Psoas muscle (tissue), 8 donors: ENCODE results near the gene DBH. TPM values are rescaled to one million over a fixed set of nuclear protein-coding genes. Genes with fewer than 3 reads are reported as not detected.

Experiments
- ATAC-seq, 4 donors: fragments of 200-7000 bp; cut with Tn5 transposase; one replicate each; pipeline ENCODE4 v1.9.1; 2020; ENCODE audit warnings: moderate library complexity in 3 of 4, mild to moderate bottlenecking in 2 of 4
- DNase-seq, 2 donors: peaks; one replicate each; pipeline ENCODE4 v3.0.0-alpha.2; 2020
- H3K27ac ChIP-seq: fragments of 200-600 bp; one replicate; pipeline ENCODE4 v1.8.0; 2022
- H3K27me3 ChIP-seq, 3 donors: fragments of 200-600 bp in 1 of 3; one replicate each; pipeline versions ENCODE4 v1.6.1 to v1.8.0; 2013 to 2022; ENCODE audit warnings: low read length in 2 of 3, mild to moderate bottlenecking in 2 of 3, moderate library complexity in 1 of 3; ENCODE audit not compliant: insufficient read depth in 3 of 3
- H3K36me3 ChIP-seq, 2 donors: fragments of 200-600 bp in 1 of 2; one replicate each; pipeline versions ENCODE4 v1.6.1 to v1.8.0; 2013 to 2022; ENCODE audit warnings: low read depth in 1 of 2, mild to moderate bottlenecking in 1 of 2, moderate library complexity in 1 of 2; ENCODE audit not compliant: insufficient read depth in 1 of 2
- H3K4me1 ChIP-seq: fragments of 200-600 bp; one replicate; pipeline ENCODE4 v1.8.0; 2022
- H3K4me3 ChIP-seq: fragments of 200-600 bp; one replicate; pipeline ENCODE4 v1.8.0; 2022; ENCODE audit warnings: mild to moderate bottlenecking
- H3K9me3 ChIP-seq: fragments of 200-600 bp; one replicate; pipeline ENCODE4 v1.8.0; 2022
- whole genome bisulfite sequencing, 3 donors: extraction: QIAGEN DNeasy Blood & Tissue Kit; methylation state at CpG; one replicate each; pipeline versions ENCODE4 v1.1.6 to v1.1.7; 2013; 5-methylcytosine and 5-hydroxymethylcytosine counted together
- intact Hi-C, 2 donors: fragments of 100-400 bp; cut with DNase I; formaldehyde crosslinking; loops; one replicate each; pipeline versions ENCODE4 v1.11.0 to v1.14.2; 2022
- polyA plus RNA-seq, 3 donors: library from polyadenylated mRNA; stranded (reverse); fragments of 200-250 nt; gene quantifications; one replicate each; pipeline ENCODE4 v1.2.3, GENCODE V29; 2013
- total RNA-seq, 4 donors: library from RNA; stranded (reverse); fragmentation: NEBNext Ultra II Directional in 2 of 4; extraction: Animal tissue kit (Norgen Biotek cat#: 25700) in 2 of 4; gene quantifications; one replicate each; pipeline versions ENCODE4 v1.2.1 to v1.2.4, GENCODE V29; 2021 to 2023
- TF ChIP-seq, protein P1 (sequence below): fragments of 200-600 bp; IDR thresholded peaks from one replicate; pipeline ENCODE4 v1.8.0; 2022; ENCODE audit warnings: antibody characterized with exemption
- donor health status: healthy with polysubstance abuse.
- donor health status: DM: no; HTN: no; CAD: no; lungs with moderate emphysema.
- donor health status: Bipolar disorder and iron deficiency.
- donor health status: healthy.
- donor health status: DM: yes; HTN: yes; CAD: no.
- donor health status: DM: no; HTN: no; CAD: no.
- donor health status: DM: no; HTN: no; CAD: no.
- donor health status: DM: yes; HTN: yes; CAD: no.

The DBH gene
- total and polyA plus RNA-seq, 7 donors: 0.01 to 0.30 (median 0.05) TPM; not detected in 3

DNA sequence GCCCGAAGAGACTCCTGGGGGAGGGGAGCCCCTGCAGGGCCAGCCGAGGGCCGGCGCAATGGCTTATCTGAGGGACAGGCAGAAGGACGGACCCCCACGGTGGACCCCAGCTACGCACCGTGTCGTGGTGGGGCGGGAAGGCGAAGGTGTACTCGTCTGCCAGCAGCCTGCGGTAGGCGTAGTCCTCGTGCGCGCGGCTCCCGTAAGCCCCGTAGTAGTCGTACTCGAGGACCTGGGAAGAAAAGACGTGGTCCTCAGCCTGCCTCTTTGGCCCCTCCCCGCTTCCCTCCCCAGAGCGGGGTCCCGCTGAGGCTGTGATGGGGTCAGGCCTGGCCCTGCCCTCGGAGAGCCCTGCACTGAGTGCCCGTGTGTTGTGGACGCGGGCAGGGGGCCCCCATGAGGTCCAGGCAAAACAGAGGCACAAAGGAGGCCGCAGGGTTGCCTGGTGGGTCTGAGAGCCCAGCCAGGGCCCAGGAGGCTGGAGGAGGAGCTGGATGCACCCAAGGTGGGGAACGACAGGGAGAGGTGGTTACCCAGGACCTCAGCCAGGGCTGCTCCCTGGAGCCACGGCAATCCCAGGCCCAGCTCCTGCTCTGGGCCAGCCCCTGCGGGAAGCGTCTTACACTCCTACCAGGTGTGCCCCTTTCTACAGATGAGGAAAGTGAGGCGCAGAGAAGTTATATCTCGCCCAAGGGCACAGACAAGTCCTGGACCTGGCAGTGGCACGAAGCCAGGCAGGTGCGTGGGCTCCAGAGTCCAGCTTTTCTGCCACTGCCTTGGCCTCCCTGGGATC is 66.8 kb downstream of the DBH start:
- DNase-seq (peak in 1 of 2 donors; percentile 40), ATAC-seq (no peak)
- no peaks in the 10 kb centered on the region for H3K4me1 ChIP-seq
- peaks cover 0 to 45% (median 9%) of the 10 kb centered on the region in 3 donors for H3K27me3 ChIP-seq
- intact Hi-C loops: no loop called here
- TF ChIP-seq, protein P1, sequence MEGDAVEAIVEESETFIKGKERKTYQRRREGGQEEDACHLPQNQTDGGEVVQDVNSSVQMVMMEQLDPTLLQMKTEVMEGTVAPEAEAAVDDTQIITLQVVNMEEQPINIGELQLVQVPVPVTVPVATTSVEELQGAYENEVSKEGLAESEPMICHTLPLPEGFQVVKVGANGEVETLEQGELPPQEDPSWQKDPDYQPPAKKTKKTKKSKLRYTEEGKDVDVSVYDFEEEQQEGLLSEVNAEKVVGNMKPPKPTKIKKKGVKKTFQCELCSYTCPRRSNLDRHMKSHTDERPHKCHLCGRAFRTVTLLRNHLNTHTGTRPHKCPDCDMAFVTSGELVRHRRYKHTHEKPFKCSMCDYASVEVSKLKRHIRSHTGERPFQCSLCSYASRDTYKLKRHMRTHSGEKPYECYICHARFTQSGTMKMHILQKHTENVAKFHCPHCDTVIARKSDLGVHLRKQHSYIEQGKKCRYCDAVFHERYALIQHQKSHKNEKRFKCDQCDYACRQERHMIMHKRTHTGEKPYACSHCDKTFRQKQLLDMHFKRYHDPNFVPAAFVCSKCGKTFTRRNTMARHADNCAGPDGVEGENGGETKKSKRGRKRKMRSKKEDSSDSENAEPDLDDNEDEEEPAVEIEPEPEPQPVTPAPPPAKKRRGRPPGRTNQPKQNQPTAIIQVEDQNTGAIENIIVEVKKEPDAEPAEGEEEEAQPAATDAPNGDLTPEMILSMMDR: no peak
- H3K36me3 ChIP-seq: no peaks in the 10 kb centered on the region
- no peak overlapping the region for H3K27ac ChIP-seq
- WGBS, 3 donors: 56 to 79% (median 62%) methylated on average over 36 to 39 of the region's 39 CpGs
- H3K4me3 ChIP-seq: no peak overlapping the region
- H3K9me3 ChIP-seq: no peaks in the 10 kb centered on the region

DNA sequence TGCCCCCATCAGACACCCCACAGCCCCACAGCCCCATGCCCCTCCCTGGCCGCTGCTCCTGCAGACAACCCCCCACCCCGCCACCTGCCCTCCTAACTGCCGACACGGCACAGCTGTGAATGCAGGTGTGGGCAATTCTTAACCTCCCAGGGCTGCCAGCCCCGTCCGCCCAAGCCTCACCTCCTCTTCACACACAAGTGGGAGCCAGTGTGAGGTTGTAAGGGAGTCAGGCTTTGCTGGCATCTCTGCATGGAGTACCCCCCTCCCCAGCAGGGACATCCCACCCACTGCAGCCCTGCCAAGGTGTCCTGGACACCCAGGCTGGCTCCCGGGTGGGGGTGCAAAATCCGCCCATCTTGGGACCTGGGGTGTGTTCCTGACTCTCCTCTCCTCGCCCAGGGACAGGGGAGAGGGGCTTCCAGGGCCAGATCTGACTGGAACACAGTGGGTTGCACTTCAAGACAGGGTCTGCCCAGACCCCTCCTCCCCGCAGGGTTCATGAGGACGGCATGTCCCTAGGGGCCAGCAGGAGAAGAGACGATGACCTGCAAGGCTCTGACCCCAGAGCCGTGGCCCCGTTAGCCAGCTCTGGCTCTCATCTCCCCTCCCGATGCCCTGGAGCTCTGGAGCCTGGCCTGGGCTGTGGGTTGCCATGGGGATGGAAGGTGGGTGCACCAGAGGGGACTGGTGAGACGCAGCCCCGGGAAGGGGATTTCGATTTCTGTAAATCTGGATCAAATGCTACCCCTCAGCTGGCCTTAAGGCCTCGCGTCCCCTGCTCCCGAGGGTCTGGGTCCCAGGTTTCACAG is 67.6 kb downstream of the DBH start:
- ATAC-seq (no peak), DNase-seq (peak; percentile 9 to 31)
- H3K27ac ChIP-seq: no peak overlapping the region
- H3K9me3 ChIP-seq: no peaks in the 10 kb centered on the region
- no peaks in the 10 kb centered on the region for H3K36me3 ChIP-seq
- H3K4me3 ChIP-seq: no peak overlapping the region
- peaks cover 0 to 45% (median 9%) of the 10 kb centered on the region in 3 donors for H3K27me3 ChIP-seq
- H3K4me1 ChIP-seq: no peaks in the 10 kb centered on the region
- 82 to 89% (median 89%) methylated on average over 17 to 21 of the region's 21 CpGs for WGBS, 3 donors
- TF ChIP-seq, protein P1: no peak
- intact Hi-C loops: no loop called here

DNA sequence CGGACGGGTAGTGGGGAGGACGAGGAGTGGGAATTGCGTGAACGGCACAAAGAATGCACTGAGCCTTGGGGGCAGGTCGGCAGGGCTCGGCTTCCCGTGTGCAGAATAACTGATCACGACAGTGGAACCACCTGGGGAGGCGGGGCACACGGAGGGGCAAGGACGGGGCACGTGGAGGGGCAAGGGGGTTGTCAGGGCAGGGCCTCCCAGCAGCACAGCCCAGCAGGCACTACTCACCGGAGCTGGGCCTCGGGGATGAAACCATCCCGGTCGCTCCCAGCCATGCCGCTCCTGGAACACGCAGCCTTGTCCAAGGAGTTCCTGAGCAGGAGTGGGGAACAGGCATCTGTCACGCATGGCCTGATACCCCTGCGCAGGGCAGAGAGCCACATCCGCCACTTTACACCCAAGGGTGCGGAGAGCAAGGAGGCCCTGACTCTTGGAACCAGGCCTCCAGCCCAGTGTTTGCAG is 68.6 kb downstream of the DBH start:
- no peak overlapping the region for H3K27ac ChIP-seq
- intact Hi-C loops: no loop called here
- no peak overlapping the region for H3K4me3 ChIP-seq
- DNase-seq (peak; percentile 5 to 38), ATAC-seq (no peak)
- H3K36me3 ChIP-seq: no peaks in the 10 kb centered on the region
- TF ChIP-seq, protein P1: no peak
- H3K27me3 ChIP-seq: peaks cover 0 to 40% (median 9%) of the 10 kb centered on the region in 3 donors
- no peaks in the 10 kb centered on the region for H3K9me3 ChIP-seq
- no peaks in the 10 kb centered on the region for H3K4me1 ChIP-seq
- WGBS, 3 donors: 90 to 93% (median 90%) methylated on average over 23 of the region's 23 CpGs

DNA sequence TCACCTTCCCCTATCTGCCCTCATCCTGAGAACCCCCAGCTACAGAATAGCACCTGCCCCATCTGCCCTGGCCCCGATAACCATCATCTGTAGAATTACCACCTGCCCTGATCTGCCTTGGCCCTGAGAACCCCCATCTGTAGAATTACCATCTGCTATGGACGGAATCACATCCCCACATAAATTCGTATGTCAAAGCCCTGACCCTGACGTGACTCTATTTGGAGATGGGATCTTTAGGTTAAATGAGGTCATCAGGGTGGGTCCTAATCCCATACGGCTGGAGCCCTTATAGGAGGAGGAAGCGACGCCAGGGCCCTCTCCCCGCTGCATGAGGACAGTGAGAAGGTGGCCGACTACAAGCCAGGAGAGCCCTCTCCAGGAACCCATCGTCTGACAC is 69.4 kb downstream of the DBH start:
- Histone ChIP-seq H3K36me3 (no peaks in the 10 kb centered on the region), H3K4me3 (no peak overlapping the region), H3K27ac (no peak overlapping the region), H3K4me1 (no peaks in the 10 kb centered on the region), H3K9me3 (no peaks in the 10 kb centered on the region), H3K27me3 (peaks cover 0 to 35% (median 9%) of the 10 kb centered on the region in 3 donors)
- WGBS, 3 donors: 85 to 93% (median 89%) methylated on average over 10 of the region's 10 CpGs
- TF ChIP-seq, protein P1: no peak
- intact Hi-C loops: no loop called here
- DNase-seq (peak in 1 of 2 donors; percentile 22), ATAC-seq (no peak)
